ENCODE results near the gene SLC13A3.

DNA sequence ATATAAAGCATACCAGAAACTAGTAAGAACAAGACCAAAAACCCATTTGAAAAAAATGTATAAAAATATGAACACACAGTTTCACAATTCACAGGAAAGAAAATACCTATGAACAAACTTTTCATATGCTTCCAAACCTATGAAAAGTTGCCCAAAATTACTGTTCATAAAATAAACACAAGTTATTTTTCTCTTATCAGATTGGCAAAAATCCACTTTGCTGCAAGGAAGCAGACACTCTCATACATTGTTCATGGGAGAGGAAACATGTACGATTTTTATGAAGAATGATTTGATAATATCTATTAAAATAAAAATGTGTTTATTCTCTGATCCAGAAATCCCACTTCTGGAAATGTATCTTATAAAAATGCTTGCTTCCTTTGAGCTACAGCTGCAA, 60.8 kb downstream of the SLC13A3 start:
- TF ChIP-seq, protein P1, sequence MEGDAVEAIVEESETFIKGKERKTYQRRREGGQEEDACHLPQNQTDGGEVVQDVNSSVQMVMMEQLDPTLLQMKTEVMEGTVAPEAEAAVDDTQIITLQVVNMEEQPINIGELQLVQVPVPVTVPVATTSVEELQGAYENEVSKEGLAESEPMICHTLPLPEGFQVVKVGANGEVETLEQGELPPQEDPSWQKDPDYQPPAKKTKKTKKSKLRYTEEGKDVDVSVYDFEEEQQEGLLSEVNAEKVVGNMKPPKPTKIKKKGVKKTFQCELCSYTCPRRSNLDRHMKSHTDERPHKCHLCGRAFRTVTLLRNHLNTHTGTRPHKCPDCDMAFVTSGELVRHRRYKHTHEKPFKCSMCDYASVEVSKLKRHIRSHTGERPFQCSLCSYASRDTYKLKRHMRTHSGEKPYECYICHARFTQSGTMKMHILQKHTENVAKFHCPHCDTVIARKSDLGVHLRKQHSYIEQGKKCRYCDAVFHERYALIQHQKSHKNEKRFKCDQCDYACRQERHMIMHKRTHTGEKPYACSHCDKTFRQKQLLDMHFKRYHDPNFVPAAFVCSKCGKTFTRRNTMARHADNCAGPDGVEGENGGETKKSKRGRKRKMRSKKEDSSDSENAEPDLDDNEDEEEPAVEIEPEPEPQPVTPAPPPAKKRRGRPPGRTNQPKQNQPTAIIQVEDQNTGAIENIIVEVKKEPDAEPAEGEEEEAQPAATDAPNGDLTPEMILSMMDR (IDR thresholded peaks at IDR 0.05; ENCODE audit: insufficient read depth, low read depth, low read length) = no peak
- no peak for TF ChIP-seq EZH2 (IDR thresholded peaks at IDR 0.05; ENCODE audit: insufficient read depth, low read length)

All from astrocyte (in vitro differentiated cells and primary cell).